G401 (cell line): ENCODE measurements around the gene GSK3A. TPM values are rescaled to one million over a fixed set of nuclear protein-coding genes. Genes with fewer than 3 reads are reported as not detected.

Experiments used
- DNase-seq: peaks from one replicate; pipeline ENCODE4 v3.0.0-alpha.2; 2015; ENCODE audit warnings: low spot score
- in situ Hi-C: cut with HindIII; loops from 2 replicates; pipeline ENCODE4 v1.10.0; 2016; ENCODE audit warnings: low sequenced_read_pairs, mixed read lengths
- total RNA-seq: library from RNA; depleted of rRNA; stranded (reverse); fragments of >200 nt; shearing (Covaris generic); gene quantifications from 2 replicates; pipeline ENCODE4 v1.2.3, GENCODE V29; 2014

GSK3A gene
- total RNA-seq, 1 experiment from 2014 or later = 37.1 TPM

DNA sequence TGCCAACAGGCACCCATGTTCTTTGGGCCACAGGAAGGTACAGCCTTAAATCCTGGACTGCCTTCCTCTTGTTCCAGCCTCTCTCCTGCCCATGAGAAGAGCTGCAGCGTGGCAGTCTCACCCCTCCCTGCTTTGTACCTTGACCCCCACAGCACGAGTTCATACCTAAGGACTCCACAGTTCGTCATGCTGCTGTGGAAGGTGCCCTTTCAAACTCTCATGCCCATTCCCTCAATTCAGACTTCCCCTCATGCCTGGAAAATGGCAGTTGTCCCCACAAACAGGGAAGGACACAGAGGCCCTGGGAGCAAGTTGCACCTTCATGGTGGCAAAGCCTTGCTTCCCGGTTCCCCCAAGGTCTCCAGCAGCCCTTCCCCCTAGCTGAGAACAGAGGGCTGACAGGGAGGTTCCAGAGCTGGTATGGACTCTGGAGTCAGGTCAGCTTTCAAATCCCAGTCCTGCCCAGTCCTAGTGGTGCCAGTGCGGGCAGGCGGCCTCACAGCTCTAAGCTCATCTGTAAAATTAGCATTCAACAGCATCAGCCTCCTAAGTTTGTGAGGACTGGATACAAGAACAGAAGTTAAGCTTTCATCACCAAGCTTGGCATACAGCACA lies 8.6 kb downstream of the GSK3A start:
- in situ Hi-C loops = no loop called here
- no peak for DNase-seq

DNA sequence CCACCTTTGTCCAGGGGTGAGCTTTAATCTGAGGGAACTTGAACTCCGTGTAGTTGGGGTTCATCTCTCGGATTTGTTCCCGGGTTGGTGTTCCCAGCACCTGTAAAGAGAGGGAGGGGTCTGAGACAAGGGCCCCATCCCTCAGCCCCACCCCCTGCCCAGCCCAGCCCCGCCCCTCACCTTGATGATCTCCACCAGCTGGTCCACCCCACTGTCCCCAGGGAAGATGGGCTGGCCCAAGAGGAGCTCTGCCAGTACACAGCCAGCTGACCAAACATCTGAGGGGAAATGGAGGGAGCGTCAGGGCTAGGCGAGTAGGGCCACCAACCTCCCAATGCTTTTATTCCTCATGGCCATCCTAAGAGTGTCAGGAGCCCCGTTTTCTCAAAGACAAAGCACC lies 9.3 kb downstream of the GSK3A start:
- in situ Hi-C loops = no loop called here
- no peak for DNase-seq

DNA sequence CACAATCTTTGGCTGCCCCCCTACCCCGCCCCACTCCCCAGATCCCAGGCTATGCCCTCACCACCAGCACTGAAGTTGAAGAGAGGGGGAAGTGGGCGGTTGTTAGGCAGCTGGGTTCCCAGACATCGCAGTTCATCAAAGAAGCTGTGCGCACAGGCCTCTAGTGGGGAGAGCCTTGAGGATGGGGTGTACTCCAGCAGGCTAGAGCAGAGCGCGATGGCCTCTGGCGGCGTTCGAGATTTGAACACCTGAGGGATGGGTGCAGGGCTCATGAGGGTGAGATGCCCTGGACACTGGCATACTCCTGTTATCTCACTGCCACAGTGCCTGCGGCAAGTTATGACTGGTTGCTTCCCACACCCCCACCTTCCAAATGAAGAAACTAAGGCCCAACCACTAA lies 10.0 kb downstream of the GSK3A start:
- DNase-seq = no peak
- in situ Hi-C loops = no loop called here

DNA sequence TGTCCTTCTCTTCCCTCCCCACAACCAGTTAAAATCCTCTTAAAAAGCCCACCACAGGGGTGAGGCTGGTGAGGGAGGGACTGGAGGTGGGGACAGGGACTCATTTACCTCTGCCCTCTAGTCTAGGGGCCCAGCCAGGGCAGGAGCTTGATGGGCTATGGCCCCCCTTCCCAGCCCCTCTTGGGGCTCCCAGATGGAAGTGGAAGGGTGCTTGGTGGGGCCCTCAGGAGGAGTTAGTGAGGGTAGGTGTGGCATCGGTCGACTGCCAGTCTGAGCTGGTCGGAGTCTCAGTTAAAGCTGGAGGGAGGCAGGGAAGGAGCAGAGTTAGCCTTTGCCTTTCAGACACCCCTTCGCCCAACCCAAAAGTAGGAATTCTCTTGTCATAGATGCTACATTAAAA lies 11.8 kb downstream of the GSK3A start:
- in situ Hi-C loops = no loop called here
- DNase-seq = no peak

DNA sequence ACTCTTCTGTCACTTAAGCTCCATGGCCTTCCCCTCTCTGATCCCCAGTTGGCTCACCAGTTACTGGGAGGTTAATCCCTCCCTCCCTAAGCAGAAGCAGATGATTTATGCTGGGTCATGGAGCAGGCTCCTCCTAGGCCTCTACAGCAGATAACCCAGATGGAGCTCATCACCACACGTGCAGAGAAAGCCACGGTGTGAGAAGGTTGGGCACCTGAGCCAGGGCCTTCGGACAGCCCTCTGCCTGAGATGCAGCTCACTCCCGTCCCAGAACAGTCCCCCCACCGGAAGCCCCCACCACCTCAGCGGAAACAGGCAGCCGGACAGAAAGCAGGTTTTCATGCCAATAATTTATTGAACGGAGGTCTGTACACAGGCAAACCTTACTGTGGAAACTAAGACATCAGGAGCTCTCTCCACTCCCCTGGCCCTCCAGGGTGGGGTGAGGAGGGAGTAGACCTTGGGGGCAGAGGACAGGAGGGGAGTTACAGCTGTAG lies 12.5 kb downstream of the GSK3A start:
- in situ Hi-C loops = no loop called here
- DNase-seq = no peak

DNA sequence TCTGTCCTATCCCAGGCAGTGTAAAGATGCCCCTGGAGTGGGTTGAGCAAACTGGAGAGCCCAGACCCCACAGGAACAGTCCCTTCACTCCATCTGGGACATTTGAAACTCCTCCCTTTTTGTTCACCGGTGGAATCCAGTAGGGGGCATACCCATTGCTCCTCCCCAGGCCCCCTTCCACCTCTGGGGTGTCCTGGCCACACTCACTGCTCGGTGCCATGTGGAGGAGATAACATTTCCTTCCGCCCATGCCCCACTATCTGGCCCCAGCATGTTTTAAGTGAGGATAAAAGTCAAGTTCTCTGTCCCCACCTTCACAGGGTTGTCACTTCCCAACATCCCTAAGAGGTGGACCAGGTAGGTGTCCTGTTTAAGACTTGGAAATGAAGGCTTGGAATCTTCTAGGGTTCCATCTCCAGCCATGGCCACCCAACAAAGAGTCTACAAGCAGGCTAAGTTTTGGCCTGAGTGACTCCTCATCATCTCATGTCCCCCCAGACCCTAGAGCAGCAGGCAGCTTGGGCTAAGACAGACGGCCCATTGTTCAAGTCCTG lies 13.0 kb downstream of the GSK3A start:
- DNase-seq = no peak
- in situ Hi-C loops = no loop called here

DNA sequence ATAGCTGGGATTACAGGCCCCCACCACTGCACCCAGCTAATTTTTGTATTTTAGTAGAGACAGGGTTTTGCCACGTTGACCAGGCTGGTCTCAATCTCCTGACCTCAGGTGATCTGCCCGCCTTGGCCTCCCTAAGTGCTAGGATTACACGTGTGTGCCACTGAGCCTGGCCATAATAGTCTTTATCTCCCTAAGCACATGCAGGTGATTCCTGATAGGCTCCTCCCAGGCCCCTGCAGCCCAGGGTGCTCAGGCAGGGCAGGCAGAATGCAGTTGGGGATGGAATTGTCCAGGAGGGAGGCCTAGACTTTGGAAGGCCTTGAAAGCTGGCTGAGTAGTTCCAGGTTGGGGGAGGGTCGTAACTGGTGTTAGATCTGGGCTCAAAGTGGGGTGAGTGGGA lies 13.8 kb downstream of the GSK3A start:
- DNase-seq = no peak
- in situ Hi-C loops = no loop called here

DNA sequence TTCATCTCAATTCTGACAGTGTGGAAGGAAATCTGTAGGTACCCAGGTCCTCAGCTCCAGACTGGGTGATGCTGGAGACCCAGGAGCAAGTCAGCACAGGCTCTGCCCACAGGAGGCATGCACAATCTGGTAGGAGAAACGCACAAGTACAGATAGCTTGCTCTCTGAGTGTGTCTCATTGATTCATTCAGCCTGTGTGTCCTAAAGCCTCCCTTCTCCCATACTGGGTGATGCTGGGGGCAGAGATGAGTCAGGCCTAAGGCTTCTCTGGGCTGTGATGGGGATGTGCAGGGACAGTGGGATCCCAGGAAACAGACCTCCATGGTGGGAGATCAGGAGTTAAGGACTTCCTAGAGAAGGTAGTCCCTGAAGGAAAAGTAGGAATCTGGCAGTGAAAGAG lies 15.5 kb downstream of the GSK3A start:
- in situ Hi-C loops = no loop called here
- no peak for DNase-seq

DNA sequence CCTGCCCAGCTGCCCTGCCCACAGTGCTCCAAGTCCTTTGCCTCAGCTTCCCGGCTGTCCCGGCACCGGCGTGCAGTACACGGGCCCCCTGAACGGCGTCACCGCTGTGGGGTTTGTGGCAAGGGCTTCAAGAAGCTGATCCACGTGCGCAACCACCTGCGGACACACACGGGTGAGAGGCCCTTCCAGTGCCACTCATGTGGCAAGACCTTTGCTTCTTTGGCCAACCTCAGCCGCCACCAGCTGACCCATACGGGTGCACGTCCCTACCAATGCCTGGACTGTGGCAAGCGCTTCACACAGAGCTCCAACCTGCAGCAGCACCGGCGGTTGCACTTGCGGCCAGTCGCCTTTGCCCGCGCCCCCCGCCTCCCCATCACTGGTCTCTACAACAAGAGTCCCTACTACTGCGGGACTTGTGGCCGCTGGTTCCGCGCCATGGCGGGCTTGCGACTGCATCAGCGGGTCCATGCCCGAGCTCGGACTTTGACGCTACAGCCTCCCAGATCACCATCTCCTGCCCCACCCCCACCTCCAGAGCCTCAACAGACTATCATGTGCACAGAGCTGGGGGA lies 16.6 kb downstream of the GSK3A start:
- no peak for DNase-seq
- in situ Hi-C loops = no loop called here

DNA sequence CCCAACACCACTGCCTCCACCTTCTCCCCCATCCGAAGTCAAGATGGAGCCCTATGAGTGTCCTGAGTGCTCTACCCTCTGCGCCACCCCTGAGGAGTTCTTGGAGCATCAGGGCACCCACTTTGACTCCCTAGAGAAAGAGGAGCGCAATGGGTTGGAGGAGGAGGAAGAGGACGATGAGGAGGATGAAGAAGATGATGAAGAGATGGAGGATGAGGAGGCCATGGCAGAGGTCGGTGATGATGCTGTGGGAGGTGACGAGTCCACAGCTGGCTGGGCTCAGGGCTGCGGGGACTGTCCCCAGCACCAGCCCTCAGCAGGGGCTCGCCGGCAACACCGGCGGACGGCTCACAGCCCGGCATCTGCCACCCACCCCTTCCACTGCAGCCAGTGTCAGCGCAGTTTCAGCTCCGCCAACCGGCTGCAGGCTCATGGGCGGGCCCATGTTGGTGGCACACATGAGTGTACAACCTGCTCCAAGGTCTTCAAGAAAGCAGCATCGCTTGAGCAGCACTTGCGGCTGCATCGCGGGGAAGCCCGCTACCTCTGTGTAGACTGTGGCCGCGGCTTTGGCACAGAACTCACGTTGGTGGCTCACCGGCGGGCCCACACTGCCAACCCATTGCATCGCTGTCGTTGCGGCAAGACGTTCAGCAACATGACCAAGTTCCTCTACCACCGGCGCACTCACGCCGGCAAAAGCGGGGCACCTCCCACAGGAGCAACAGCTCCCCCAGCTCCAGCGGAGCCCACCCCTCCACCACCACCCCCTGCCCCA lies 17.3 kb downstream of the GSK3A start:
- in situ Hi-C loops = no loop called here
- DNase-seq = no peak

DNA sequence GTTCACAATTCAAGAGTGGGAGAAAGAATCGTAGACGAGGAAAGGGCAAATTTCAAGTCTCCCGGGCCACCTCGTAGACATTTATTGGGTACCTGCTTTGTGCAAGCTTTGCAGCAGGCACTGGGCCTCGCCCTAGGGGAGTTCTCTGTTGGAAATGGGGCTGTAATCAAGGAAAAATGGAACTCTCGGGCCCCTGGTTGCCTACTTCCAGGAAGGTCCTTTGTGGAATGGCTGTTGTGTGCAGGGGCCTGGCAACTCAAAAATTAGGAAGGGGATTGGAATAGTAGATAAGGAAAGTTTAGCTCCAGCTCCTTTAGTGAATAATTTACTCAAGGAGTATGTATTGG lies 21.7 kb downstream of the GSK3A start:
- DNase-seq = no peak
- in situ Hi-C loops = no loop called here

DNA sequence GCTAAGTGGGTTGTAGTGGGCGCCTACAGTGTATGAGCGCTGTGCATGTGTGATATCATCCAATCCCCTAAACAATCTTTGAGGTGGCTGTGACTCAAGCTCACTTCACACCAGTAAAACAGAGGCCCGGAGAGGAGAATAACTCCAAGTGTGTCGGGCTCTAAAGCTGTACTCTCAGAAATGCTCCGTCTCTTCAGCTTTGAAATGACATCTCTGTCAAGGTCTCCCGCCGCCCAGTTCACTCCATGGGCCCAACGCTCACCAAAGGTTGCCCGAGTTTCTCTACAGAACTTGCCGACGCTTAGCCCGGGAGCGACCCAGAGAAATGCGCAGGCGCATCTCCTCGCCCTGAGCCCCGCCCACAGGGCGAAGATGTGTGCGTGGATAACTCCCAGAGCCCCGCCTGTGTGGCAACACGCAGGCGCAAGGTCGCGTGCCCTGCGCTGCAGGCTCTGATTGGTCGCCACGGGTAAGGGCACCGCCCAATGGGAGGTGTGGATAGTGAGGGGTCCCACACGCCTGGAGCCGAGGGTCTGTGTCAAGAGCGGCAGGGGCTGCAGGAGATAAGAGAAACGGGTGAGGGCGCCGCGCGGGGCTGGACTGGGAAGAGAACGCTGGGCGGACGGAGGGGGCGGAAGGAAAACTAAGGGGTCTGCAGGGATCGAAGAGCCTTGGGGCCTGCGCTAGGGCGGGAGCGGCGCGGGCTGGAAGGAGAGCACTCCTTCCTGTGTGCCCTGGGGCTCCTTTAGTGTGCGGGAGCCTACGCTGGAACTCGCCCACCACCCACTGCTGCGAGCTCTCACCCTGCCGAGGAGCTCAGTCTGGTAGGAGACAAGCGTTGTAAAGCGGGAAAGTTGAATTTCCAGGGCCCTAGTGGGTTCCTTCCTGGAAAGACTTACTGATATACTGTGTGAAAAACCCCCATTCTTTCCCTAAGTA lies 22.3 kb downstream of the GSK3A start, which contains the start of gene ZNF526:
Gene ZNF526 (plus strand): TSS at position 501 of the 939 bp plus-strand sequence. CDS start 4,092 bp downstream, outside the sequence.
- in situ Hi-C loops = no loop called here
- peak; percentile 98 for DNase-seq

DNA sequence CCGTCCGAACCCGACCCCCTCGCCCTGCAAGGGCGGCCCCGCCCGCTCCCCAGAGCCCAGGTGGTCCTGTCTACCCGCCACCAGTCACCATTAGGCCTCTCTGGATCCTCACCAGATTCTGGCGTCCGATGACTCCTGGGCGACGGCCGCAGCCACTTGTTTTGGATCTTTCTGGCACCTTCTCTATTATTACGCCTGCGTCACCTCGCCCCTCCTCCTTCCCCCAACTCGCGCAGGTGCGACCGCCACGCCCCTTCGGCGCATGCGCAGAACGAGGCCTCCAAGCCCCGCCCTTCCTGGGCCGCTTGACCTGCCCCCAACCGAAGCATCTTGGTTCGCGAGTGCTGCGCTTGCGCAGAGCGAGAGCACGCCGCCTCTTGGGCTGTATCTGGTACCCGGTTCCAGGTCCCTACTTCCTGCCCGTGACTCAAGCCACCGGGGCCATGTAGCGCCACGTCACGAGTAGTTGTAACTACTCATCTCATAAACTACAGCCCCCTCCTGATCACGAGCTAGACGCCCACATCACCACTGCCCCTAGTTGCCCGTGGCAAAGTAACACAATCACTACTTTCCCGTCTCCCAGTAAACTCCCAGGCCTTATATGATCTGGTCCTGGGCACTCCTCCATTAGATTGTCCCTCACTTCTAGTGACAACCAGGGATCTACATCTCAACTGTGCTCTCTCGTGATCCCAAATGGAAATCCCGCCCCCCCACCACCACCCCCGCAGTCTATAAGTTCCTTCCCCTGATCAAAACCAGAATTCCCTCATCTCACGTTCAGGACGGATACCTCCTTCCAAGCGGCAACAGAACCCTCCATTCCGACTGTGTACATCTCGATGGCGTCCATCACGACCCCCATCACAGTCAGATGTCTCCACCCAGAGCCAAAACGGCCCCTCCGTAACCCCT lies 24.6 kb downstream of the GSK3A start, which contains the start of gene DEDD2:
Gene DEDD2 (minus strand): TSS at position 158 of the 918 bp plus-strand sequence. CDS start 670 bp downstream, outside the sequence.
- peak; percentile 97 for DNase-seq
- in situ Hi-C loops = no loop called here

DNA sequence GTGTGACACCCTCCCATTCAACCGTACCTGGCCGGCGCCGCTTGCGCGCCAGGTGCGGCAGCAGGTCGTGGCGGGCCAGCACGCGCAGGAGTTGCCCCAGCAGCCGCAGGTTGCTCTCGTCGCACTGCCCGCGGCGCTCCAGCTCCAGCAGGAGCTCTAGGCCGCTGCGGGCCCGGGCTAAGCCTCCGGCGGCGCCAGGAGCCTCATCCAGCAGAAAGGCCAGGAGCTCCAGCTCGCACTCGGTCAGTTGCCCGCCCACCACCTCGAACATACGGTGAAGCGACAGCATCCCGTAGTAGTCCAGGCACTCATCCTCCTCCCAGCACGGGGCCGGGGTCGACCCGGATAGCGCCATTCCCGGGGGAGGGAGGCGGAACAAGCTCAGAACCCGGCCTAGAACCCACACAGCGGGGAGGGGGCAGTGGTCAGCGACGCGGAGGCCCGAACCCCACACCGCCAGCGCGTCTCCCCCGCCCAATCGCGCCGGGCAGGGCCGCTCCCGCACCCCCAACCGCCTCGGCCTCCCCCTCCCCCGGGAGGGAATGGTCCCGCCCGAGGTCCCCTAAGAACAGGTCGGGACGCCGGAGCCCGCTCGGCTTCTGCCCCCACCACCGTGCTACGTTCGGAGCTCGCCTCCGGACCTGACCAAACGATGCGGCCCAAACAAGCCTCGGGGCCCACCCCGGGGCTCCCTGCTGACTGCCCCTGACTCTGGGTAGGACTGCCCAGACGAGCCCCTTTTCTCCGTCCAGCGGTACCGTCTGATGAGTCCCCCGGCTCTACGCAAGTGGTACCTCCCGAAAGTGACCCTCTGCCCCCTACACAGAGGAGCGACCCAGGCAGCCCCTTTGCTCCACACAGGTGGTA lies 25.5 kb downstream of the GSK3A start:
- DNase-seq = peak; percentile 57
- in situ Hi-C loops = no loop called here

DNA sequence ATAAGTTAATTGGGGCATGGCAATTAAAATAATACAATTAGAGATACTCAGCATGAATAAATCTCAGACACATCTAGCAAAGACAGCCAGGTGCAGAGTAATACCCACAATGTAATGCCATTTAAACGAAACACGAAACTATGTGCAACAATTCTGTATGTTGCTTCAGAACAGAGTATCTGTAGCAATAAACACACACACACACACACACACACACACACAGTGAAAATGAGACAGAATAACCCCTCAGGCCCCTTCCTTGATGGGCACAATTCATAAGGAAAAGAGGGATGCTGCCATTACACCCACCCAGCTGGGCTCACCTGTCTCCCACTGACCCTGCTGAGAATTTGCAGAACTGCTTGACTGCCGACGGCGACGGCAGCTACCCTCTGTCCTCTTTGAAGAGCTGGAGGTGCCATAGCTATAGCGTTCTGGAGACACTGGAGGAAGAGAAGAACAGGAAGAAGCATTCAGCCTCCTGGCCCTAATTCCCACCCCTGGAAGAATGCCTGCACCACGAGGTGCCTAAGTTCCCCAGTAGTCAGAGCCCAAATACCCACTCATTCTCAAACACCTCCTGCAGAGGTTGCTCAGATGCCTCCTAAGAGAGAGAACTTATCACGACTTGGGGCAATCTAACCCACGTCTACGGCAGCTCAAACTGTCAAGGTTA lies 27.5 kb downstream of the GSK3A start:
- no peak for DNase-seq
- in situ Hi-C loops = no loop called here

DNA sequence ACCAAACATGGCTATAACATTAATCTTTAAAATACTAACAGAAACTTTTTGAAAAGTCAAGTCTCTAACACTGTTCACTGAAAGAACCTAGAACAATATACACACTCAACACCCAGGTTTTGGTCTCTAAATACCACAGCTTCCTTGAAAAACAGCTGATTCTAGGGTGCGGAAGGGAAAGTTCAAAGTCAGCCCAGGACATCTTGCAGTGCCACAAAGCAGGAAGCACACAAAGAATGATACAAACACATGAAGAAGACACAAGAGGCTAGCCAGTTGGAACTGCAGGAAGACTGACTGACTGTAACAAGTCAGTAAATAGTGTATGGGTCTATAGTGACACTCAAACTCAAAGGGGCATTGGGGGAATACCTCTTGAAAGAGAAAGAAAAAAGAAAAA lies 29.5 kb downstream of the GSK3A start:
- in situ Hi-C loops = no loop called here
- no peak for DNase-seq

DNA sequence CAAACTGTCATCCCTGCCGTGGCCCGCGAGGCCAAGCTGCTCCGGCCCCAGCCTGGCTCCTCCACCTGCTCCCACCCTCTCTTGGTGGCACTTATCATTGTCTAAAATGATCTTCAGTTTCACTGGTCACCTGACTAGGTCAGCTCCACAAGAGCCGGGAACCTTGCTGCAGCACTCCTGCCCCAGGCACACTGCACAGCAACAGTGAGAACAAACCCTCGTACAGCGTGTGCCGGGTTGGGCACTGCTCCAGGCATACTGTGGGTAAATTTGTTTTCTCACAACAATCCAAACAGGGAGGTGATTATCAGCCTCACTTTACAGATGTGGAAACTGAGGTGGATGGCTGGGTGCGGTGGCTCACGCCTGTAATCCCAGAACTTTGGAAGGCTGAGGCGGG lies 33.8 kb downstream of the GSK3A start:
- no peak for DNase-seq
- in situ Hi-C loops = no loop called here
